ENCODE results near the gene AMZ1. TPM values are rescaled to one million over a fixed set of nuclear protein-coding genes. Genes with fewer than 3 reads are reported as not detected.

AMZ1 gene
- total and polyA plus RNA-seq, 10 of the 15 experiments (the other 5 are each of a cell fraction or from before 2014, with no cell fraction given) = 0.02 to 2.0 (median 0.69) TPM

DNA sequence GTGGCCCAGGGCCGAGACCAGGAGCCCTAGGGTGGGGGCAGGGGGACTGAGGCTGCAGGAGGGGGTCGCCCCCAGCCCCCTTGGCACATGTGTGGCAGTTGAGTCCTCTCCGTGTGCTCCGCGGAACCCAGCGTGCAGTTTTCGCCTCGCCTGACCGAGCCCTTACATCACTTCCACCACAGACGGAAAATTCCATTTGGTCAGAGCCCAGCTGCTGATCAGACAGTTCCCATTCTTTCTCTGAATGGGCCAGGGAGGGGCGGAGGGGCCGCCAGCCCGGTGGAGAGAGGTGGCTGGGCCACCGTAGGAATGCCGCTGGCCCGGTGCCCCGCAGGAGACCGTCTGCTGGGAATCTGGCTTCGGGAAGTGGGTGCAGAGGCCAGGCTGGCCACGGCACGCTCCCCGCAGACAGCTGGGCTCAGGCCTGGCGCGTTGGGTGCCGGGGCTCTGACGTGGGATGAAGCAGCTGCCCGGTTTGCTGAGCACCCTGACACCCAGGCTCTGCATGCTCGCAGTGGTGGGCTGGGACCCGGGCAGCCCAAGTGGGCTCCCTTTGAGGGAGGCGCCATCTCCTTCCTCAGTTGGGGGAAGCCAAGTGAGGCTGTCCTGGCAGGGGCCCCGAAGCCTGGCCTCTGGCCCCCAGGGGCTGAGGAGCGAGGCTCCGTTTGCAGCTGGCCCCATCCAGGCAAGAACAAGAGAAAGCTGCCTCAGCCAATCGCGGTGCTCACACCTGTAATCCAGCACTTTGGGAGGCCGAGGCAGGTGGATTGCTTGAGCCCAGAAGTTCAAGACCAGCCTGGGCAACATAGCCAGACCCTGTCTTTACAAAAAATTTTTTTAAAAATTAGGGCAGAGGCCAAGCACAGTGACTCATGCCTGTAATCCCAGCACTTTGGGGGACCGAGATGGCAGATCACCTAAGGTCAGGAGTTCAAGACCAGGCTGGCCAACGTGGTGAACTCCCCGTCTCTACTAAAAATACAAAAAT is 46.3 kb upstream of the AMZ1 start (continued):
- TF ChIP-seq TCF12 (IDR thresholded peaks at IDR 0.05; ENCODE audit: low read depth, low read length) = peak; percentile 91
- no peak for TF ChIP-seq HSF1 (IDR thresholded peaks at IDR 0.05; ENCODE audit: low read depth, low read length)
- TF ChIP-seq FOS (IDR thresholded peaks at IDR 0.05; ENCODE audit: borderline replicate concordance, extremely low read depth, insufficient read length) = no peak
- TF ChIP-seq MYB (IDR thresholded peaks at IDR 0.05; ENCODE audit: borderline replicate concordance, low read depth, low read length) = no peak
- no peak for TF ChIP-seq NRF1 (conservative IDR thresholded peaks at IDR 0.05; ENCODE audit: low read depth, low read length)
- no peak for TF ChIP-seq SREBF1 (IDR thresholded peaks at IDR 0.05; ENCODE audit: low read length)
- no peak for TF ChIP-seq PBX3 (IDR thresholded peaks at IDR 0.05; ENCODE audit: insufficient replicate concordance, low read depth, low read length)

Measured in GM12878 (cell line).